Panc1 (cell line): Measurements from ENCODE around the gene KCNJ12. TPM values are rescaled to one million over a fixed set of nuclear protein-coding genes. Genes with fewer than 3 reads are reported as not detected.

ENCODE experiments used
- ATAC-seq: fragments of 200-7000 bp; cut with Tn5 transposase; 2 replicates; pipeline ENCODE4 v1.9.1; 2020; ENCODE audit warnings: mild to moderate bottlenecking, moderate library complexity
- BruUV-seq: library from RNA; stranded (reverse); fragments of 400-500 nt; replicated peaks from 2 replicates; lab custom pipeline; 2021; lab: Mats Ljungman, UMichigan
- CTCF ChIA-PET: fragments of 300-600 bp; sonication (Branson Sonifier 250); formaldehyde crosslinking; loops from one replicate; lab custom pipeline; 2022; ENCODE audit warnings: antibody characterized with exemption; lab: Charles Lee
- POLR2A ChIA-PET: fragments of 300-600 bp; sonication (Branson Sonifier 250); formaldehyde crosslinking; loops from one replicate; lab custom pipeline; 2022; ENCODE audit warnings: antibody characterized with exemption; lab: Charles Lee
- DNase-seq: peaks from one replicate; pipeline ENCODE4 v3.0.0-alpha.2; 2010; ENCODE audit warnings: low read depth, low spot score
- H3K27ac ChIP-seq: 2 replicates; pipeline ENCODE4 v1.5.1; 2011; ENCODE audit warnings: mild to moderate bottlenecking, low read length, inconsistent platforms
- H3K27me3 ChIP-seq: fragments of 200-500 bp; sonication (Bioruptor generic); 2 replicates; pipeline ENCODE4 v1.6.0; 2014; ENCODE audit warnings: low read length, inconsistent platforms; ENCODE audit not compliant: control insufficient read depth, insufficient read depth
- H3K36me3 ChIP-seq: fragments of 200-500 bp; sonication (Bioruptor generic); 2 replicates; pipeline ENCODE4 v1.5.1; 2014; ENCODE audit warnings: inconsistent platforms, mild to moderate bottlenecking, low read length, moderate library complexity; ENCODE audit not compliant: control insufficient read depth, insufficient read depth
- H3K4me1 ChIP-seq: 2 replicates; pipeline ENCODE4 v1.5.1; 2011; ENCODE audit warnings: inconsistent platforms, mild to moderate bottlenecking, low read length, moderate library complexity; ENCODE audit not compliant: control insufficient read depth, insufficient read depth
- H3K4me3 ChIP-seq, 2 experiments: 2 replicates each; pipeline ENCODE4 v1.5.1; 2011 to 2012; ENCODE audit warnings: low read depth in 2 of 2, low read length in 2 of 2, mild to moderate bottlenecking in 2 of 2, inconsistent platforms in 1 of 2, moderate library complexity in 1 of 2
- H3K9me3 ChIP-seq: fragments of 200-500 bp; sonication (Bioruptor generic); 2 replicates; pipeline ENCODE4 v1.5.1; 2014; ENCODE audit warnings: low read depth, mild to moderate bottlenecking, inconsistent platforms, low read length, moderate library complexity; ENCODE audit not compliant: control insufficient read depth, insufficient read depth
- POLR2AphosphoS5 ChIP-seq: IDR thresholded peaks from 2 replicates; pipeline ENCODE4 v1.6.1; 2012; ENCODE audit warnings: mild to moderate bottlenecking, low read depth, low read length, moderate library complexity
- REST ChIP-seq, 2 experiments: IDR thresholded peaks; 2 replicates each; pipeline ENCODE4 v1.6.1; 2011 to 2012; ENCODE audit warnings: low read depth in 2 of 2, control low read depth in 1 of 2, low read length in 1 of 2, mild to moderate bottlenecking in 1 of 2, moderate library complexity in 1 of 2; ENCODE audit not compliant: insufficient read depth in 1 of 2
- SIN3A ChIP-seq: IDR thresholded peaks from 2 replicates; pipeline ENCODE4 v1.6.1; 2012; ENCODE audit warnings: low read depth, mild to moderate bottlenecking, low read length, moderate library complexity, borderline replicate concordance; ENCODE audit not compliant: insufficient read depth
- TCF7L2 ChIP-seq: IDR thresholded peaks from 2 replicates; pipeline ENCODE4 v1.6.1; 2011; ENCODE audit warnings: mild to moderate bottlenecking, low read depth, low read length, inconsistent platforms
- in situ Hi-C: cut with HindIII; loops from 2 replicates; pipeline ENCODE4 v1.10.0; 2016; ENCODE audit warnings: low sequenced_read_pairs, low pct_unique_long_range_greater_than_20kb
- intact Hi-C: fragments of 100-400 bp; cut with micrococcal nuclease; formaldehyde crosslinking; loops from one replicate; pipeline ENCODE4 v1.10.0; 2022; ENCODE audit not compliant: unreplicated experiment
- total RNA-seq: library from RNA; stranded (reverse); gene quantifications from one replicate; pipeline ENCODE4 v1.2.1, GENCODE V29; 2021; ENCODE audit not compliant: unreplicated experiment
- TF ChIP-seq, protein P1 (sequence below): fragments of 450-650 bp; IDR thresholded peaks from 2 replicates; pipeline ENCODE4 v1.5.1; 2017; ENCODE audit warnings: mild to moderate bottlenecking

The KCNJ12 gene
- total RNA-seq, 1 experiment from 2014 or later, result 2.7 TPM

DNA sequence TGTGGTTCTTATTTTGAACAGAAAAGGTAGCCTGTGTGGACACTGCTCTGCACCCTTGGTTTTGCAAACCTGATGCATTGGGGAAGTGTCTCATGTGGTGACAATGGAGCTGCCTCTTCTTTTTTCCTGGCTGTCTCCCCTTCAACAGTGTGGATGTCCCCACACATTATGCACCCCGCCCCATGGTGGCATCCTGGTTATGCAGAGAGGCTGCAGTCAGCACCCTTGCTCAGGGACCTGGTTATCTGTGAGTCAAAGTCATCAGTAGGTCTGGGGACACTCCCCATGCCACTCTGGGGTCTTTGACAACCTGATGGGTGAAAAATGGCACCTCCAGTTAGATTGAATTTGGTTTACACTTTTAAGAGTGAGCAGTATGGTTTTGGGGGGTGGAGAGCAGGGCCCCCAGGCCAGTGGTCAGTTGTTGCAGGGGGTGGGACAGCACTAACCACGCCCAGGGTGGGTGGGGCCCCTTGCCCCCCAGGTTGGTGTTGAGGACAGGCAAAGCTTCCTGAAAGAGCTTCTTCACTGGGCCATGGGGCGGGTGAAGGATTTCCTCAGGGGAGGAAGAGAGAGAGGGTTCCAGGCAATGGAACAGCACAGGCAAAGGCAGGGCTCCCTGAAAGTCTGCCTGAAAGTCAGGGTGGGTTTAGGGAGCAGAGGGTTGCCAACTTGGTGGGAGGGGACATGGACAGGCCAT is 24.6 kb upstream of the KCNJ12 start:
- in situ Hi-C loops, result no loop called here
- intact Hi-C loops, result no loop called here
- no peak overlapping the region for H3K27ac ChIP-seq
- H3K4me1 ChIP-seq, result no peaks in the 10 kb centered on the region
- no peaks in the 10 kb centered on the region for H3K27me3 ChIP-seq
- POLR2A ChIA-PET, result no interaction called here
- H3K9me3 ChIP-seq, result no peaks in the 10 kb centered on the region
- no TSS peak for BruUV-seq
- TF ChIP-seq, protein P1, sequence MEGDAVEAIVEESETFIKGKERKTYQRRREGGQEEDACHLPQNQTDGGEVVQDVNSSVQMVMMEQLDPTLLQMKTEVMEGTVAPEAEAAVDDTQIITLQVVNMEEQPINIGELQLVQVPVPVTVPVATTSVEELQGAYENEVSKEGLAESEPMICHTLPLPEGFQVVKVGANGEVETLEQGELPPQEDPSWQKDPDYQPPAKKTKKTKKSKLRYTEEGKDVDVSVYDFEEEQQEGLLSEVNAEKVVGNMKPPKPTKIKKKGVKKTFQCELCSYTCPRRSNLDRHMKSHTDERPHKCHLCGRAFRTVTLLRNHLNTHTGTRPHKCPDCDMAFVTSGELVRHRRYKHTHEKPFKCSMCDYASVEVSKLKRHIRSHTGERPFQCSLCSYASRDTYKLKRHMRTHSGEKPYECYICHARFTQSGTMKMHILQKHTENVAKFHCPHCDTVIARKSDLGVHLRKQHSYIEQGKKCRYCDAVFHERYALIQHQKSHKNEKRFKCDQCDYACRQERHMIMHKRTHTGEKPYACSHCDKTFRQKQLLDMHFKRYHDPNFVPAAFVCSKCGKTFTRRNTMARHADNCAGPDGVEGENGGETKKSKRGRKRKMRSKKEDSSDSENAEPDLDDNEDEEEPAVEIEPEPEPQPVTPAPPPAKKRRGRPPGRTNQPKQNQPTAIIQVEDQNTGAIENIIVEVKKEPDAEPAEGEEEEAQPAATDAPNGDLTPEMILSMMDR, result no peak
- no peak for TF ChIP-seq POLR2AphosphoS5
- no peak for TF ChIP-seq REST (IDR thresholded peaks at IDR 0.05; ENCODE audit: insufficient read depth in 1 of 2, low read depth in 2 of 2, low read length in 1 of 2)
- no peak for TF ChIP-seq SIN3A
- no peak for TF ChIP-seq TCF7L2
- no peak for DNase-seq
- H3K4me3 ChIP-seq, result no peak overlapping the region
- no peak for ATAC-seq
- CTCF ChIA-PET, result no interaction called here
- no peaks in the 10 kb centered on the region for H3K36me3 ChIP-seq

DNA sequence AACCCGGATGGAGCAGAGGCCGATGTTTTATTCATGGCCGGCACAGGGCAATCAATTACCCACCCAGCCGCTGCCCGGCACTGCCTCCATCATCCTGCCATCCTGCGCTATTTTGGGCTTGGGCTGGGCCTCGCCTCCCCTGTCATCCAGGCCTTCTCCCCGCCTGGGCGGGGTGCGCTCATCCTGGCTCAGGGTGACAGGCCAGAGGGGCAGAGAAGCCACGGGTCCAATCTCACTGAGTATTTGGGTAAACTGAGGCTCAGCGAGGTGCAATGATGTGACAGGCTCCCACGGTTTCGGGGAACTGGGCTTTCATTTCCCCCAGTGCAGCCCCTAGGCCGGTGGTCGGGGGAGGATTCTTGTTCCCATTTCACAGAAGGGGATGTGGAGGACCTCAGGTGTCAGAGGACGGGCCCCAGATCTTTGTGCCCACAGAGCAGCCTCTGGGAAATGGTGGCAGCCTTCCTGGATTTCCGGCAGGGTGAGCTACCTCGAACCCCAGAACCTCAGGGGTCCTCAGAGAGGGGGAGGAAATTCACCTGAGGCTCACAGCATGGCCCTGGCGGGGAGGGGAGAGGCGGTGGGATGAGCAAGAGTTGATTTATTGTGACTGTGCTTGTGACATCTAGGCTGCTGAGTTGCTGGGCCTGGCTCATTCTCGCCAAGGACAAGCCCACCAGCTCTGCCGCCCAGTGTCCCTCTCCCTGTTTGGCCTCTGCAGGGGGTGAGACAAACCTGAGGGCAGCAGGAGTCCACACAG is 23.8 kb upstream of the KCNJ12 start:
- Histone ChIP-seq H3K9me3 (no peaks in the 10 kb centered on the region), H3K4me3 (no peak overlapping the region), H3K27me3 (no peaks in the 10 kb centered on the region), H3K4me1 (no peaks in the 10 kb centered on the region), H3K36me3 (no peaks in the 10 kb centered on the region), H3K27ac (no peak overlapping the region)
- ChIA-PET CTCF (no interaction called here), POLR2A (no interaction called here)
- DNase-seq (no peak), ATAC-seq (no peak)
- intact Hi-C loops, result no loop called here
- no TSS peak for BruUV-seq
- TF ChIP-seq SIN3A (no peak), POLR2AphosphoS5 (no peak), REST (IDR thresholded peaks at IDR 0.05; ENCODE audit: insufficient read depth in 1 of 2, low read depth in 2 of 2, low read length in 1 of 2) (no peak), TCF7L2 (no peak)
- TF ChIP-seq, protein P1, result no peak
- in situ Hi-C loops, result no loop called here
